ENCODE results near the gene GPR83. TPM values are rescaled to one million over a fixed set of nuclear protein-coding genes. Genes with fewer than 3 reads are reported as not detected.

Gene GPR83
- total and polyA plus RNA-seq, 2 of the 4 experiments (the other 2 are of a cell fraction) = under 0.01 to 0.07 TPM

DNA sequence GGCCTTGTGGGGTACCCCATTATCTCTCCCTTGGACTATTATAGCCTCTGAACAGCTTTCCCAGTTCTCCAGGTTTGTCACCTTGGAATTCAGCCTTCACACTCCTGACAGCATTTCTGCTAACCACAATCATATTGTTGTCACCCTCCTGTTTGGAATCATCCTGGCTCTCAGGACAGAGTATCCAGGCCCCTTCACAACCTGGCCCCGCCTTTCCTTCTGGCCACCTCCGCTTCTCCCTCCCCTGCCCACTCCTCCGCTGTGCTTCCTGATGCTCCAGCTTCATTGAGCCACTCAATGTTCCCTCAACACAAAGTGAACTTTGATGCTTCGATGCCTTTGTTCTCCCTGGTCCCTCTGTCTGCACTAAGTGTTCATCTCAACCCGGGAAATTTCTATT is 3.1 kb downstream of the GPR83 start:
- H3K27ac ChIP-seq (ENCODE audit: insufficient read depth, low read length) = no peak overlapping the region
- H3K4me3 ChIP-seq (ENCODE audit: insufficient read depth, low read depth, low read length) = no peak overlapping the region
- ChIA-PET CTCF (no interaction called here), POLR2A (ENCODE audit: unreplicated experiment) (no interaction called here)
- H3K36me3 ChIP-seq (ENCODE audit: control insufficient read depth, insufficient read depth, low read length) = no peaks in the 10 kb centered on the region
- no peak overlapping the region for H4K91ac ChIP-seq (ENCODE audit: insufficient read depth, low read depth, low read length)
- H3K18ac ChIP-seq (ENCODE audit: low read depth, low read length) = no peak overlapping the region
- H3K14ac ChIP-seq (replicated peaks; ENCODE audit: low read depth, low read length) = no peak overlapping the region
- dilution Hi-C loops (cut with HindIII; ENCODE audit: low sequenced_read_pairs, unreplicated experiment) = no loop called here
- no peak overlapping the region for H2AK9ac ChIP-seq (replicated peaks; ENCODE audit: low read depth, low read length, poor library complexity)
- H2BK120ac ChIP-seq (ENCODE audit: low read depth, low read length) = no peak overlapping the region
- H3K4me1 ChIP-seq (ENCODE audit: control insufficient read depth, insufficient read depth, low read length) = peaks cover 4% of the 10 kb centered on the region; the same call in 1 of the 2 replicates
- no peaks in the 10 kb centered on the region for H3K9me1 ChIP-seq (ENCODE audit: insufficient read depth, low read length)
- no peak overlapping the region for H2AFZ ChIP-seq (replicated peaks; ENCODE audit: low read length, poor library complexity)
- intact Hi-C loops (cut with micrococcal nuclease) = no loop called here
- in situ Hi-C loops (cut with MboI; ENCODE audit: low sequenced_read_pairs) = no loop called here
- DNase-seq = no peak
- no peak overlapping the region for H3K4ac ChIP-seq (ENCODE audit: low read depth, low read length)
- H3K4me2 ChIP-seq (ENCODE audit: low read depth, low read length) = no peak overlapping the region
- no peak overlapping the region for H3K9ac ChIP-seq (ENCODE audit: low read depth, low read length)
- no peak overlapping the region for H2AK5ac ChIP-seq (ENCODE audit: low read depth, low read length)
- H3K23ac ChIP-seq (ENCODE audit: low read depth, low read length) = no peak overlapping the region
- no peak overlapping the region for H4K8ac ChIP-seq (ENCODE audit: low read depth in 2 of 2, low read length in 2 of 2)
- H2BK5ac ChIP-seq (ENCODE audit: low read depth, low read length, poor library complexity, severe bottlenecking) = no peak overlapping the region
- H3K27me3 ChIP-seq (ENCODE audit: control insufficient read depth, insufficient read depth, low read length) = peaks cover 40% of the 10 kb centered on the region
- no peaks in the 10 kb centered on the region; the same call in 1 of the 2 replicates for H3K9me3 ChIP-seq (ENCODE audit: control insufficient read depth, insufficient read depth, low read length)
- TF ChIP-seq CEBPB (IDR thresholded peaks at IDR 0.05; ENCODE audit: low read depth, low read length) (no peak), RFX5 (IDR thresholded peaks at IDR 0.05; ENCODE audit: low read depth, low read length) (no peak)
- TF ChIP-seq, protein P1, sequence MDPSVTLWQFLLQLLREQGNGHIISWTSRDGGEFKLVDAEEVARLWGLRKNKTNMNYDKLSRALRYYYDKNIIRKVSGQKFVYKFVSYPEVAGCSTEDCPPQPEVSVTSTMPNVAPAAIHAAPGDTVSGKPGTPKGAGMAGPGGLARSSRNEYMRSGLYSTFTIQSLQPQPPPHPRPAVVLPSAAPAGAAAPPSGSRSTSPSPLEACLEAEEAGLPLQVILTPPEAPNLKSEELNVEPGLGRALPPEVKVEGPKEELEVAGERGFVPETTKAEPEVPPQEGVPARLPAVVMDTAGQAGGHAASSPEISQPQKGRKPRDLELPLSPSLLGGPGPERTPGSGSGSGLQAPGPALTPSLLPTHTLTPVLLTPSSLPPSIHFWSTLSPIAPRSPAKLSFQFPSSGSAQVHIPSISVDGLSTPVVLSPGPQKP (IDR thresholded peaks at IDR 0.05; ENCODE audit: borderline replicate concordance, low read depth, low read length) = no peak
- BruUV-seq (replicated peaks) = no TSS peak
- H2BK15ac ChIP-seq (ENCODE audit: low read depth, low read length) = no peak overlapping the region
- no peak overlapping the region for H4K5ac ChIP-seq (ENCODE audit: low read depth, low read length)
- no peaks in the 10 kb centered on the region for H4K20me1 ChIP-seq (ENCODE audit: insufficient read depth, low read length)
- H3K56ac ChIP-seq (ENCODE audit: extremely low read depth, insufficient read depth, low read length) = no peak overlapping the region
- no peak overlapping the region for H2BK20ac ChIP-seq (ENCODE audit: low read depth, low read length)
- no peak for ATAC-seq (ENCODE audit: low read depth)
- H3K79me1 ChIP-seq (ENCODE audit: low read depth in 1 of 2, low read length in 2 of 2) = no peaks in the 10 kb centered on the region
- 58% methylated on average over 2 of the region's 5 CpGs; no CpG with 5 or more reads in 1 of the 2 experiments for WGBS, 2 experiments (ENCODE audit: extremely low coverage in 2 of 2, insufficient read length in 1 of 2)

Data from IMR-90 (cell line).